NCI-H524 treated with DMSO at 0.1 percent for 48 hours (cell line): Measurements from ENCODE around the gene TMSB10.
A peak's percentile ranks its signal among the peaks of the same experiment; 100 is the strongest.

ENCODE experiments used
- DNase-seq: peaks from one replicate; lab custom pipeline; 2025; lab: John Stamatoyannopoulos, UW

The TMSB10 gene

GRCh38 chr2:84880645-84881521 is 24.6 kb upstream of the TMSB10 start, which contains the start of gene TRABD2A:
TSS of gene TRABD2A (minus strand) at chr2:84881084. CDS start at chr2:84881039, 45 bp downstream.
- DNase-seq: no peak

GRCh38 chr2:84881581-84882413 is 23.7 kb upstream of the TMSB10 start:
- DNase-seq: no peak

- no peak for DNase-seq
Measured at GRCh38 chr2:84882414-84882738, 23.1 kb upstream of the TMSB10 start.

GRCh38 chr2:84882775-84883550 is 22.5 kb upstream of the TMSB10 start:
- DNase-seq: no peak

- no peak for DNase-seq
Measured at GRCh38 chr2:84884449-84884848, 21.0 kb upstream of the TMSB10 start.

GRCh38 chr2:84885111-84885510 is 20.3 kb upstream of the TMSB10 start:
- DNase-seq: no peak

- no peak for DNase-seq
Measured at GRCh38 chr2:84886791-84887190, 18.7 kb upstream of the TMSB10 start.

- DNase-seq: no peak
Measured at GRCh38 chr2:84888401-84889276, 16.8 kb upstream of the TMSB10 start.

- no peak for DNase-seq
Measured at GRCh38 chr2:84889332-84889731, 16.1 kb upstream of the TMSB10 start.

- no peak for DNase-seq
Measured at GRCh38 chr2:84891355-84892010, 14.0 kb upstream of the TMSB10 start.

- DNase-seq: peak; percentile 77
Measured at GRCh38 chr2:84894131-84894586, 11.3 kb upstream of the TMSB10 start.

- peak; percentile 57 for DNase-seq
Measured at GRCh38 chr2:84894758-84895520, 10.5 kb upstream of the TMSB10 start.

GRCh38 chr2:84896567-84896966 is 8.9 kb upstream of the TMSB10 start:
- no peak for DNase-seq

- no peak for DNase-seq
Measured at GRCh38 chr2:84897773-84898172, 7.7 kb upstream of the TMSB10 start.

- no peak for DNase-seq
Measured at GRCh38 chr2:84899304-84900204, 5.9 kb upstream of the TMSB10 start.

- no peak for DNase-seq
Measured at GRCh38 chr2:84900971-84901370, 4.5 kb upstream of the TMSB10 start.

GRCh38 chr2:84901593-84902120 is 3.8 kb upstream of the TMSB10 start:
- DNase-seq: no peak

- DNase-seq: no peak
Measured at GRCh38 chr2:84902526-84902925, 2.9 kb upstream of the TMSB10 start.

GRCh38 chr2:84904151-84904550 is 1.3 kb upstream of the TMSB10 start:
- DNase-seq: no peak
